HUES6 (cell line): ENCODE measurements around the gene TWF2.

Experiments
- H3K27ac ChIP-seq: 2 replicates; pipeline ENCODE4 v1.7.0; 2013; ENCODE audit warnings: low read depth, mild to moderate bottlenecking, low read length, inconsistent platforms
- H3K27me3 ChIP-seq: 2 replicates; pipeline ENCODE4 v1.6.1; 2013; ENCODE audit warnings: low read length; ENCODE audit not compliant: control insufficient read depth, insufficient read depth
- H3K36me3 ChIP-seq: 2 replicates; pipeline ENCODE4 v1.6.1; 2013; ENCODE audit warnings: low read length; ENCODE audit not compliant: control insufficient read depth, insufficient read depth
- H3K4me1 ChIP-seq: 2 replicates; pipeline ENCODE4 v1.6.1; 2013; ENCODE audit warnings: low read length; ENCODE audit not compliant: control insufficient read depth, insufficient read depth
- H3K4me3 ChIP-seq: 2 replicates; pipeline ENCODE4 v1.5.1; 2013; ENCODE audit warnings: low read depth, low read length
- H3K9ac ChIP-seq: one replicate; pipeline ENCODE4 v1.6.1; 2013; ENCODE audit warnings: mild to moderate bottlenecking, low read length
- H3K9me3 ChIP-seq: 2 replicates; pipeline ENCODE4 v1.6.1; 2013; ENCODE audit warnings: low read depth, low read length; ENCODE audit not compliant: control insufficient read depth, insufficient read depth

TWF2 gene

DNA sequence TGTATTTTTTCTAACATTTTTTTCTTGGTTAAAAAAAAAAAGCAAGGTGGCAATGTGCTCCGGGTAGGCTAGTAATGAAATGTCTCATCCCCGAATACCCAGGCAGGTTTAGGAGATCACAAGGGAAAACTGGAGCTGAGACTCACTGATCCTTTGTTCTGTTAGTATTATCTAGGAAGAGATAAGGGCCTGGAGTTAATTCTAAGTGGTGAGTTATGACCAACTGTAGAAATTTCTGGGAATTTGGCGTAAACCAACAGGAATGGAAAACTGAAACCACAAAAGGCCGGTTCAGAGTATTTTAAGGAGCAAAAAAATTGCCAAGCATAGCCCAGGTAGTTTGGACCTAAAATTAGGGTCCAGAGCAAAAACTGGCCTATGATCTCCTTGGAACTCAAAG, 19.0 kb upstream of the TWF2 start:
- Histone ChIP-seq H3K9me3 (no peaks in the 10 kb centered on the region), H3K27ac (no peak overlapping the region), H3K9ac (no peak overlapping the region), H3K36me3 (peaks cover 97% of the 10 kb centered on the region), H3K4me1 (no peaks in the 10 kb centered on the region), H3K4me3 (no peak overlapping the region), H3K27me3 (no peaks in the 10 kb centered on the region)

DNA sequence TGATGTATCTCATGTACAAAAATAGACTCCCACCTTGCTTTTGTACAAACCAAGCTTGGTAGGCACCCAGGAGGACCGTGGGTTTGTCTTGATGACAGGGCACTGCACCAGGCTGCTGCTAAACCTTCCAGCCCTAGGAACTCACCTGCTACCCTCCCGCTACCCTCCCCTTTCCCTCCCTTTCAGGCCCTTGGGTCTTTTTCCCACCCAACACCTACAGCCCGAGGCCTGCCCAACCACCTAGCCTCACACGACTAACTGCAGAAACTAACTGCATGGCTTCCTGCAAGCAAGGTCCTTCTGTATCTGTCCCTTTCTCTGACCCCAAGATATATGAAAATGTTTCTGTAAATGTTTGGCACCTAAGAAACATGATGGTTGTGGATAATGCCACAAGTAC, 17.7 kb upstream of the TWF2 start:
- H3K4me1 ChIP-seq = no peaks in the 10 kb centered on the region
- H3K4me3 ChIP-seq = no peak overlapping the region
- no peak overlapping the region for H3K27ac ChIP-seq
- H3K27me3 ChIP-seq = no peaks in the 10 kb centered on the region
- no peak overlapping the region for H3K9ac ChIP-seq
- no peaks in the 10 kb centered on the region for H3K9me3 ChIP-seq
- peaks cover 95% of the 10 kb centered on the region for H3K36me3 ChIP-seq

DNA sequence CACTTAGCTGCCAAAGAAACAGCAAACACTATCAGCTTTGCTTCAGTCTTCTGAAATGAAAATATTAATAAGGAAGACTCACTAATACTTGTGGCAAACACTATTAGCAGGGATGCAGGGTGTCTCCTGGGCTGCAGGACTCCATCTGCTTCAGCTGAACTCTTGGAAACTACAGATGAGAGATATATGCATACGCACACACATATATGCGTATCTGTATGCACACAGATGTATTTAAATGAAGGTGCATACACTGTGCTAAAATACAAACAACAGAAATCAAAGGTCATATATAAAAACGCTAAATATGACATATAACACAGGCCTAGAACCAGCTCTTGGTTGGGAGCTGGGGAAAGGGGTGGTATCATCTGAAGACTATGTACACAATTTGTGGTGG, 17.2 kb upstream of the TWF2 start:
- Histone ChIP-seq H3K27me3 (no peaks in the 10 kb centered on the region), H3K36me3 (peaks cover 94% of the 10 kb centered on the region), H3K27ac (no peak overlapping the region), H3K9ac (no peak overlapping the region), H3K4me1 (no peaks in the 10 kb centered on the region), H3K4me3 (no peak overlapping the region), H3K9me3 (no peaks in the 10 kb centered on the region)

DNA sequence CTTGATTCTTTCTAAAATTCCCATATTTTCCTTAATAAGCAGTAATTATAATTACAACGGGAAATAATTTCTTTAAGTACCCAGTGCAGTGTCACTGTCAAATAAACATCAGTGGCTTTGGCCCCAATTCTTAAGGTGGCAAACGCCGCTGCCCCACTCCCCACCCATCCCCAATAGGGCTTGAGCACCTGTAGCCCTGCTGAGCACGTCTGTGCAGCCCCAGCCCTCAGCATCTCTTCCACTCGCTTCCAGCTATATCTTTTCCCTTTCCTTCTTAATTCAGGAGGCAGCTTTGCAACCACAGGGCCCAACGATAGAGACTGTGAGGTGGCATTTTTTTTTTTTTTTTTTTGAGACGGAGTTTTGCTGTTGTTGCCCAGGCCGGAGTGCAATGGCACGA, 15.7 kb upstream of the TWF2 start:
- no peak overlapping the region for H3K9ac ChIP-seq
- H3K27ac ChIP-seq = no peak overlapping the region

DNA sequence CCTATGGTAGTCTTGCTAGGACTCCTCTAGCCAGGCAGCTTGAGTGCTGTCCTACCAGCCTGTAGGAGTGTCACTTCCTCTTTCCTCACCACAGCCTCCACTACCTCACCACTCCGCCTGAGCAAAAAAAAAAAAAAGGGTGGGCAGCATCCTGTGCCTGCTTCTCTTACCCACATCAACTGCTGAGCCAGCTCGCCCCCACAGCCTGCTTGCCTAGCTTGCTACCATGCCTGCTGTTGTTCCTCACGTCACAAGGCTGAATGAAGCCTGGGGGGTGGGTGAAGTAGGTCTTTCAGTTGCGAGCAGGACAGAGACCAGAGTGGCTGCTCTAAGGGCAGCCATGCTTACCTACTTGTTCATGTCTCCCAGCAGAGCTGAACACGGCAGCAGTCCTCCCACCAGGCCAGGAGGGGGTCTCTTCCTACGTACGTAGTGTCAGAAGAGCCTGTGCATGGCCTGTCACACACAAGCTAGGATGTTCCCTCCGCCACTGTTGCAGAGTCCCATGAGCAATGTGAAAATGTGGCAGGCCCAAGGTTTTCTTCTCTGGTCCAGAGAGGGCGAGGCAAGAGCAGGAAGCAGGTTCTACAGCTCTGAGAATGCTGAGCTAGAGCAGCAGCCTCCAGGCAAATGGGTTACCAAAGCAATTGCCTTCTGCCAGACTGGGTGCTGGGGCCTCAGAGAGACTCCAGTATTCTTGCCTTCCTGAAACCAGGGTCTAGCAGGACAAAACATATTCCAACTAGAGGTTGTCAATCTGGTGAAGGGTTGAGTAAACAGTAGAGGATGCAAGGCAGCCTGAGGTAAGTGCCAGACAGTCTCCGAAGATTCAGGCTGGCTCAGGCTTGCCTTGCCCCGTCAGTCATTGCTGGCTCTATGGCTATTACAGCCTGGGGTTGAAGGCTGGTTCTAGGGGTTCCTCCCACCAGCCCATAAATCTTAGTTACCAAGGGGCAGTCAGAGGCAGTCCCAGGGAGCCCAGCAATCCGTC, 14.7 kb upstream of the TWF2 start:
- no peaks in the 10 kb centered on the region for H3K27me3 ChIP-seq
- no peak overlapping the region for H3K27ac ChIP-seq
- no peaks in the 10 kb centered on the region for H3K4me1 ChIP-seq
- no peak overlapping the region for H3K4me3 ChIP-seq
- peaks cover 85% of the 10 kb centered on the region for H3K36me3 ChIP-seq
- H3K9ac ChIP-seq = no peak overlapping the region
- no peaks in the 10 kb centered on the region for H3K9me3 ChIP-seq

More for the DNA sequence above, 15.7 kb upstream of the TWF2 start:
- peaks cover 88% of the 10 kb centered on the region for H3K36me3 ChIP-seq
- H3K9me3 ChIP-seq = no peaks in the 10 kb centered on the region
- no peaks in the 10 kb centered on the region for H3K4me1 ChIP-seq
- no peaks in the 10 kb centered on the region for H3K27me3 ChIP-seq
- no peak overlapping the region for H3K4me3 ChIP-seq

DNA sequence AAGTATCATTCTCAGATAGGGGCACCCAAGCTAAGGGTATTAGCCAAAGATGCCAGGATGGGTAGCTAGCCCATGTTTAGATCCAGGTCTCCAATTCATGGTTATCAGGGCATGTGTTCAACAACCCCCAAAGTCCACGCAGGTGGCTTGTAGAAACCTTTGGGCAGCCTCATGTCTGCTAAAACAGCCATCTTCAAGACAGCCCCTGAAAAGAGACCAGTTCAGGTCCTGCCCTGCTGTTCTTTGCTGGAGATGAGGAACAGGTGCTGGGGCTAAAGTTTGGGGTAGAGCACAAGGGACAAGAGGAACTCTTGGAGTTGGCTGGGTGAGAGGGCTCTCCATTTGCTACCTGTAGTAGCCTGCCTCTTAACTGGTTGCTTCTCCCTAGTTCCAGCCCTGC, 11.2 kb upstream of the TWF2 start:
- Histone ChIP-seq H3K9ac (no peak overlapping the region), H3K27ac (no peak overlapping the region), H3K36me3 (peaks cover 50% of the 10 kb centered on the region), H3K9me3 (no peaks in the 10 kb centered on the region), H3K4me3 (no peak overlapping the region), H3K4me1 (peaks cover 7% of the 10 kb centered on the region; the same call in 1 of the 2 replicates), H3K27me3 (peaks cover 21% of the 10 kb centered on the region)

DNA sequence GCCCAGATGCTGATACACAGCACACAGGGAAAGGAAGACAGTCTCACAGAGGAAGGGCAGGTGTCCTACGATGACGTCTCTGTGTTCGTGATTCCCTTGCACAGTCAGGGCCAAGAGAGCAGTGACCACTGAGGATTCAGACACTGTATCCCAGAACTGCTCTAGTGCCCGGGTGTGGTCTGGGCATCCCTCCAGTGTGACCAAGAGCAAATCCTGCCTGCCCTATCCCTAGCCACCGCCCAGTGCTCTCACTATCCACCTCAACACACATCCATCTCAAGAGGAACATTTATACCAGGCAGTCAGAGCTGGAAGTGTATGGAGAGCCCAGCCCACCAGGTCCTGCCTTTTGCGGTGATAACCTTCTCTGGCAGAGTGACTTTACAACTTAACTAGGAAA, 10.7 kb upstream of the TWF2 start:
- no peak overlapping the region for H3K27ac ChIP-seq

DNA sequence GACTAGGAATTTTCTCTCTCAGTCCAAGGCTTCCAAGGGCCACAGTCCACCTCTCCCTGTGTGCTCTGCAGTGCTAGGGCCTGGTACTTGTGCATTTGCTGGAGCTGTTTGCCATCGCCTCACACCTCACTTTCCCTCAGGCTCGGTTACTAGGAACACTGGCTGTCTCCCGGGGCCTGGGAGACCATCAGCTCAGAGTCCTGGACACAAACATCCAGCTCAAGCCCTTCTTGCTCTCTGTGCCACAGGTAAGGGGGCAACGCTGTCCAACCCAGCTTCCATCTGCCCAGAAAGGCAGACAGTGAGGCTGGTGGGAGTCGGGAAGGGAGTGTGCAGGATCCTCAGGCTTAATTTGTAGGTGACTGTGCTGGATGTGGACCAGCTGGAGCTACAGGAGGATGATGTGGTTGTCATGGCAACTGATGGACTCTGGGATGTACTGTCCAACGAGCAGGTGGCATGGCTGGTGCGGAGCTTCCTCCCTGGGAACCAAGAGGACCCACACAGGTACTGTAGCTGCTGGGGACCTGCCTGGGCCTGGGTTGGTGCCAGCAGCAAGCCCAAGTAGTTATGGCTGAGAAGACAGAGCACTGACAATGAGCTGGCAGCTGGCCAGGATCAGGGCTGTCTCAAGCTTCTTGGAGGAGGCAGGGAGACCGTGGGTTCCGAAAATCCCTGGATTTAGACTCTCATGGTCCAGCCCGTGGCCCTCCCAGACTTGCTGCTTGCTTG, 10.0 kb upstream of the TWF2 start:
- Histone ChIP-seq H3K27ac (no peak overlapping the region), H3K9me3 (no peaks in the 10 kb centered on the region), H3K36me3 (peaks cover 40% of the 10 kb centered on the region), H3K9ac (no peak overlapping the region), H3K27me3 (peaks cover 32% of the 10 kb centered on the region), H3K4me3 (no peak overlapping the region), H3K4me1 (peaks cover 11% of the 10 kb centered on the region; the same call in 1 of the 2 replicates)

More for the DNA sequence above, 10.7 kb upstream of the TWF2 start:
- no peak overlapping the region for H3K4me3 ChIP-seq
- H3K4me1 ChIP-seq = peaks cover 11% of the 10 kb centered on the region; the same call in 1 of the 2 replicates
- H3K9me3 ChIP-seq = no peaks in the 10 kb centered on the region
- H3K36me3 ChIP-seq = peaks cover 47% of the 10 kb centered on the region
- peaks cover 25% of the 10 kb centered on the region for H3K27me3 ChIP-seq
- no peak overlapping the region for H3K9ac ChIP-seq

DNA sequence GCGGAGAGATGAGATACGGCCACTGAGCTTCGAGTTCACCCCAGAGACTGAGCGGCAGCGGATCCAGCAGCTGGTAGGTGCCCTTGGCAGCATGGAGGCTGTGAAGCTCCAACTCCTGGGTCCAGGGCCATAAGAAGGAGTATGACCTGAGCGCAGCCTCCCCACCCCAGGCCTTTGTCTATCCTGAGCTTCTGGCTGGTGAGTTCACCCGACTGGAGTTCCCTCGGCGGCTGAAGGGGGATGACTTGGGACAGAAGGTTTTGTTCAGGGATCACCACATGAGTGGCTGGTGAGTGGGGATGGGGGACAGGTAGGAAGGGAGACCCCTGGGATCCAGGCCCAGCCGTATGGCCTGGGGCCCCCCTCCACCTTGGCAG, 9.2 kb upstream of the TWF2 start:
- Histone ChIP-seq H3K9me3 (peaks cover 5% of the 10 kb centered on the region; the same call in 1 of the 2 replicates), H3K36me3 (peaks cover 32% of the 10 kb centered on the region), H3K4me3 (no peak overlapping the region), H3K27me3 (peaks cover 32% of the 10 kb centered on the region), H3K9ac (no peak overlapping the region), H3K27ac (no peak overlapping the region), H3K4me1 (peaks cover 11% of the 10 kb centered on the region; the same call in 1 of the 2 replicates)

DNA sequence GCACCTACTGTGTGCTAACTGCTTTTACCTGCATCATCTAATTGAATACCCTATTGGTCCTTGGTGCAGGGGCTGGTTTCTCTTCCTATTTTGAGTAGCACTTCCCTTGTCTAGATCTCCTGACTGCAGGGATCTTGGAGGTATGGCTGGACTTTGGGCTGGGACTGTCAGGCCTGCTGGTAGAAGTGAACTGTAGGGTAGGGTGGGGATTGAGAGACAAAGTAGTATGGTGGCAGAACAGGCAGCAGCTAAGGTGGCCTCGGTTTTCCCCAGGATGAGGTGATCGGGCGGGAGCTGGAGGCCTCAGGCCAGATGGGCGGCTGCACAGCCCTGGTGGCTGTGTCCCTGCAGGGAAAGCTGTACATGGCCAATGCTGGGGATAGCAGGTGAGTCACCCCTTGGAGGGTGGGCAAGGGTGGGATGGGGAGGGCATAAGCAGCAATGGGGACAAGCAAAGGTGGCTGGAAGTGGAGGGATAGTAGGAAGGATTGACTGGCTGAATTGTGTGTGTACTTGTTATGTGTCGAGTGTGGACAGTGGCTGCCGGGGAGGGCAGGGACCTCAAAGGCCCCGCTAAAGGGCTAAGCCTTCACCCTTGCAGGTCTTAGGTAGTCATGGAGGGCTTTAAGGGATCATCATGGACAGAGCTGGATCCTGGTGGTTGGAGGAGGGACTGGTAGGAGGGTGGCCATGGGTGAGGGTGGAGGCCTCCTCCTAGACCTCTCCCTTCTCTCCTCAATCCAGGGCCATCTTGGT, 8.6 kb upstream of the TWF2 start:
- Histone ChIP-seq H3K27me3 (peaks cover 32% of the 10 kb centered on the region), H3K9ac (no peak overlapping the region), H3K9me3 (peaks cover 5% of the 10 kb centered on the region; the same call in 1 of the 2 replicates), H3K4me3 (no peak overlapping the region), H3K27ac (no peak overlapping the region), H3K36me3 (peaks cover 28% of the 10 kb centered on the region), H3K4me1 (peaks cover 11% of the 10 kb centered on the region; the same call in 1 of the 2 replicates)
